HG03066 (cell line): ENCODE measurements around the gene FBXL15.

Source experiments
- ATAC-seq: cut with Tn5 transposase; IDR thresholded peaks from one replicate; pipeline ENCODE4 v1.9.1; 2021; ENCODE audit warnings: low read depth; ENCODE audit not compliant: unreplicated experiment

FBXL15 gene

DNA sequence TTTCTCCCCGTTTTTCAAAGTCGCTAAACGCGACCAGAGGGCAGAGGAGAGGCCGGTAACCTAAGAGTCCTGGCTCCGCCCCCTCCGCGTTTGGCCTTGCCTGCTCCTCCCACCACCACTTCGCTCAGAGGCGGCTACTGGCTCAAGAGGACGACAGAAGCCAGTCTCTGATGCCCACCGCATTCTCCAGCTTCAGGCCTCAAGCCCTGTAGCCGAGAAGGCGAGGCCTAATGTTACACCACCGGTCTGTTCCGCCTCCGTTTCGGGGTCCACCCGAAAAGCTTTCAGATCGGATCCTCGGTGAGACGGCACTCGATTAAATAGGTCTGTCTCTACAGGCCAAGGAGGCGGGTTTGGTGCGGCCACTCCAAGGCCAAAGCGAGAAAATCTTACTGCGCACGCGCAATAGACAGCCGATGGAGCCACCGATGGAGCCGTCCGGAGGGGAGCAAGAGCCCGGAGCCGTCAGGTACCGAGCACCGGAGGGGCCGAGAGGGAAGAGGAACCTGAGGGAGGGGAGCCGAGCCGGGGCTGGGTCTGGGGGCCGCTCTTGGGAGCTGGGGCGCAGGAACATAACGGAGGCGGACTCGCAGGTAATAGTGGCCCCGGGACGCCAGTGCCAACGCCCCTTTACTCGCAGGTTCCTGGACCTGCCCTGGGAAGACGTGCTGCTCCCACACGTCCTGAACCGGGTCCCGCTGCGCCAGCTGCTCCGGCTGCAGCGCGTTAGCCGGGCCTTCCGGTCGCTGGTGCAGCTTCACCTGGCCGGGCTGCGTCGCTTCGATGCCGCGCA, at the start of gene FBXL15:
Gene FBXL15, plus strand, starts transcription at position 123 of the 793 bp plus-strand sequence. Its CDS starts 294 bp downstream, at position 417.
- ATAC-seq: peak; percentile 66

GRCh38 chr10:102371295-102371694, 49.3 kb upstream of the FBXL15 start:
- no peak for ATAC-seq

- no peak for ATAC-seq
These were observed 45.4 kb upstream of the FBXL15 start for GRCh38 chr10:102375250-102375649.

GRCh38 chr10:102375867-102376266, 44.8 kb upstream of the FBXL15 start:
- ATAC-seq: no peak

DNA sequence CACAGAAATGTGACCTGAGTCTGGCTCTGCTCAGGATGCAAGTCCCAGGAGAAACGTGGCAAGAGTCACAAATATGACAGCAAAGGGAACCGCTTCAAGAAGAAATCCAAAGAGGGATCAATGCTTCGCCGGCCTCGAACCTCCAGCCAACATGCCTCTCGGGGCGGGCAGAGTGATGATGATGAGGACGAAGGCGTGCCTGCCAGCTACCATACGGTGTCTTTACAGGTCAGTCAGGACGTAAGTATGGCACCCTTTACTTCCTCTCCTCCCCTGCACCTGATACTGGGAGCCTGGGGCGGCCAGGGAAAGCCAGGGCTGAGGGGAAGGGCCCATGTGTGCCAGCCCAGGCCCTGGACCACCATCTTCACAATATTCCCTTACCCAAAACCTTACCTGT, 43.7 kb upstream of the FBXL15 start:
- no peak for ATAC-seq

DNA sequence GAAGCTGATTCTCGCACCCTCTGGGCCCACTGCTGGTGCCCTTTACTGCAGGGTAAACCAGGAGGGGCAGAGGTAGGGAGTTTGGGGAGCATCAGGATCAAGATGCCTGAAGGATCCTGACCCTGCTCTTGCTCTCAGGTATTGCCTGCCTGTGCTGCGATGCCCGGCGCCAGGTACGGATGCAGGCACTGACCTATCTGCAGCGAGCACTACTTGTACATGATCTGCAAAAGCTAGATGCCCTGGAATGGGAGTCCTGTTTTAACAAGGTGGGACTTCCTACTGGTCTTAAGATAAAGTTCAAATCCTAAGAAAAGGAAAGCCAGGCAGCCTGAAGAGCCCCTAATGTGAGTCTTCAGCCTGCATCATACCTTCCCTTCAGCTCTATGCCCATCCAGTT, 41.3 kb upstream of the FBXL15 start:
- no peak for ATAC-seq

- ATAC-seq: no peak
These were observed 38.7 kb upstream of the FBXL15 start for GRCh38 chr10:102381983-102382382.

DNA sequence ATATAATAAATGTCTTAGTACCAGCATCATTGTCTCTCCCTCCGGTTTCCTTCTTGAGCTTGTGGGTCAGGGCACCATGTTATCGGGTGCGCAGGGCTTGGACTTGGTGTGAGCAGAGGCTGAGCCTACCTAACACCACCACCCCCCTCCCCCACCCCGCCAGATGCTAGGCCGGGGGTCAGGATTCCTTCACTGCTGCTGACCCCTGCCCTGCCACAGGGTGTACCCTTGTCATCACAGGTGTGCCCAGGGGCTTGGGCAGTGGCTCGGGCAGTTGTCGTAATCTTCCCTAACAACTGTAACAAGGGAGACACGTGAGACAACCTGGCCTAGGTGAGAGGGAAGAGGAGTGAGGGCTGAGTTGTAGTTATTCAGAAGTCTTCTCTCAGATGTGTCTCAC, 37.8 kb upstream of the FBXL15 start:
- no peak for ATAC-seq

DNA sequence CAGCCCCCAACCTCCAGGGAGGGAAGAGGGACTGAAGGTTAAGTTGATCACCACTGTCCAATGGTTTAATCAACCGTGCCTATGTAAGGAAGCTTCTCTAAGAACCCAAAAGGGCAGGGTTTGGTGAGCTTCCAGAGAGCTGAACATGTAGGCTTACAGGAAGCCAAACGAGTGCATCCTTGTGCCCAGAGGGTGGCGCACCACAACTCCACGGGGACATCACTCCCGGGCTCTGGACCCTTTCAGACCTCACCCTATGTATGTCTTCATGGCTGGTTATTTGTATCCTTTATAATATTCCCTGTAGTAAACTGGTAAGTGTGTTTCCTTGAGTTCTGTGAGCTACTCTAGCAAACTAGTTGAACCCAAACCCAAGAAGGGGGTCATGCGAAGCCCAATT, 36.6 kb upstream of the FBXL15 start:
- ATAC-seq: no peak

DNA sequence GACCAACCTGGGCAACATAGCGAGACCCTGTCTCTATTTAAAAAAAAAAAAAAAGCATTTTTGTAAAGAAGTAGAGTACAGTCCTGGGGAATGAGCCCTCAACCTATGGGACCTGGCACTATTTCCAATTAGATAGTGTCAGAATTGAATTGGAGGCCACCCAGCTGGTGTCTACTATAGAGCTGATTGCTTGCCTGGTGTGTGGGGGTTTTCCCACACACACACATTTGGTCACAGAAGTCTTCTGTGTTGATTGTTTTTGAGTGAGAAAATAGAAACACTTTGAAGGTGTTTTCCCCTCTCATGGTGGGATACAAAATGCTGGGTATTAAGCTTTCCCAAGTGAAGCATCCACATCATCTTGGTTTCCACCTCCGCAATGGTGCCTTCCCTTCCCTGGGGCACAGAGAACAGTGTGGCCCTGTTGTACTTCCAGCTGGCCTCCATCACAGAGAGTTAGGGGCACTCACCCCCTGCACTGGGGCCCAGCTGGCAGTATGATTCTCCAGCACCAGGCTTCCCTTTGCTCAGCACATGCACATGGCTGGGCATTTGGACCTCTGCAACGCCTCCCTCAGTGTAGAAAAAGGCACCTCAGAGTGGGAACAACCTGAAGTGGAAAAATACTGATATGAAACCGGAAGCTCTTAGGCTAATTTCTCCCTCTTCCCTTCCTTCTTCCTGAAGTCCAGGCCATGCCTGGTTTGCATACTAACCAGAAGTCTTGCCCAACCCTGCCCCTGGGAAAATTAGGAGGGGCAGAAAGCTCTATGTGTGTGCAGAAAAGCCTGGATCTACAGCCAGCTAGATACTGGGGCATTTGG, 35.8 kb upstream of the FBXL15 start:
- ATAC-seq: no peak

GRCh38 chr10:102389894-102390293, 30.7 kb upstream of the FBXL15 start:
- no peak for ATAC-seq

GRCh38 chr10:102392306-102392705, 28.3 kb upstream of the FBXL15 start:
- ATAC-seq: no peak

GRCh38 chr10:102393411-102394078, 27.1 kb upstream of the FBXL15 start:
- no peak for ATAC-seq

GRCh38 chr10:102394079-102394800, 26.4 kb upstream of the FBXL15 start:
- peak; percentile 76 for ATAC-seq

- peak; percentile 2 for ATAC-seq
These were observed 25.7 kb upstream of the FBXL15 start for GRCh38 chr10:102394801-102395399.

DNA sequence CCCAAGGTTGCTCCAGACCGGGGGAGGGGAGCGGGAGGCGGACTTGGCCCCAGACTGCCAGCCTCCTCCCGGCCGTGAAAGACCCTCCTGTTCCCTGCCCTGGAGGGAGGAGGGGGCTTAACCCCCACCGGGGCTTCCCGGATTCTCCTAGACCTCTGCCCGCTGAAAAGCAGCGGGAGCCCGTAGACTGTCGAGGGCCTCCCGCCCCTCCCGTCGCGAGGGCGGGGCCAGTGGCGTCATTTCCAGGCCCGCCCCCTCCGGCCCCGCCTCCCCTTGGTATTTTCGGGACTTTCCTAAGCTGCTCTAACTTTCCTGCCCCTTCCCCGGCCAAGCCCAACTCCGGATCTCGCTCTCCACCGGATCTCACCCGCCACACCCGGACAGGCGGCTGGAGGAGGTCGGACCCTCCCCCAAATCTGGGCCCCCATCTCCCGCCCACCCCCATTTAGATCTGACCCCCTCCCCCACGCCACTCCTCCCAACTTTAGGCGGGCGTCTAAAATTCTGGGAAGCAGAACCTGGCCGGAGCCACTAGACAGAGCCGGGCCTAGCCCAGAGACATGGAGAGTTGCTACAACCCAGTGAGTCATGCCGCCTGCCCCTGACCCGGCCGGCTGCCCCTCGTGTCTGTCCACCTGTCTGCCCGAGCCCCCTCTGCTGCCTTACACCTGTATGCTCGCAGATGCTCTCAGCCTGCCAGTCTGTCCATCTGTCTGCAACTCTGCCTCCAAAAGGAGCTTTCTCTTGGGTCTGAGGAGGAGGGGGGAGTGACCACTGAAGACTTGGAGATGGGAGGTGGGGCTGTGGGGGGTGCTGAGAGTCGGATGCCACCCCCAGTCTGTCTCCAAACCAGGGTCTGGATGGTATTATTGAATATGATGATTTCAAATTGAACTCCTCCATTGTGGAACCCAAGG, 25.0 kb upstream of the FBXL15 start, which contains the start of gene NFKB2:
Gene NFKB2, plus strand, starts transcription at position 306 of the 917 bp plus-strand sequence. Its CDS starts 255 bp downstream, at position 561.
- no peak for ATAC-seq

DNA sequence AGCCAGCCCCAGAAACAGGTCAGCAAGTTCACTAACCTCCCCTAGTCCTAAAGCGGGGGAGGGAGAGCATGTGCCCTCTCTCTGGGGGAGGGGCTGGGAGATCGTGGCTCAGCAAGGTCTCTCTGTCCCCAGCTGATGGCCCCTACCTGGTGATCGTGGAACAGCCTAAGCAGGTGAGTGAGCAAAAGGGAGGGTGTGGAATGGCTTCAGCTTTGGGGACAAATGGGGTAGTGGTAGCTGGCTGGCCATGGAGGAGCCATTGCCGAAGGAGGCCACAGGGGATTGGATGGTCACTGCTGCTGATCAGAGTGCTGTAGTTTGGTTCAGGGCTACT, 24.4 kb upstream of the FBXL15 start:
- ATAC-seq: no peak

DNA sequence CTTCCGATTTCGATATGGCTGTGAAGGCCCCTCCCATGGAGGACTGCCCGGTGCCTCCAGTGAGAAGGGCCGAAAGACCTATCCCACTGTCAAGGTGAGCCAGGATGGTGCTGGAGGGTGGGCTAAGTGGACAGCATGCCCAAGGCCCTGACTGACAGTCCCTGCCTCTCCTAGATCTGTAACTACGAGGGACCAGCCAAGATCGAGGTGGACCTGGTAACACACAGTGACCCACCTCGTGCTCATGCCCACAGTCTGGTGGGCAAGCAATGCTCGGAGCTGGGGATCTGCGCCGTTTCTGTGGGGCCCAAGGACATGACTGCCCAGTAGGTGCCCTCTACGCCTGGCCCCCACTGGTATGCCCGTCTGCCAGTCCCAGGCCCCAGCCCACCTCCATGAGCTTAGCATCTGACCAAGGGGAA, 23.9 kb upstream of the FBXL15 start:
- no peak for ATAC-seq
